Hematopoietic multipotent progenitor cell (in vitro differentiated cells): ENCODE results near the gene VAV2. TPM values are rescaled to one million over a fixed set of nuclear protein-coding genes. Genes with fewer than 3 reads are reported as not detected.
A peak's percentile ranks its signal among the peaks of the same experiment; 100 is the strongest.

Experiments used
- DNase-seq, 3 donors: peaks; one replicate each; pipeline ENCODE4 v3.0.0-alpha.2; 2011 to 2015; ENCODE audit warnings: low read depth in 2 of 3, low spot score in 2 of 3
- total RNA-seq: library from RNA; depleted of rRNA; stranded (reverse); fragments of >200 nt; gene quantifications from one replicate; pipeline ENCODE4 v1.2.3, GENCODE V29; 2012

The VAV2 gene
- total RNA-seq, 1 donor, result 2.2 TPM

DNA sequence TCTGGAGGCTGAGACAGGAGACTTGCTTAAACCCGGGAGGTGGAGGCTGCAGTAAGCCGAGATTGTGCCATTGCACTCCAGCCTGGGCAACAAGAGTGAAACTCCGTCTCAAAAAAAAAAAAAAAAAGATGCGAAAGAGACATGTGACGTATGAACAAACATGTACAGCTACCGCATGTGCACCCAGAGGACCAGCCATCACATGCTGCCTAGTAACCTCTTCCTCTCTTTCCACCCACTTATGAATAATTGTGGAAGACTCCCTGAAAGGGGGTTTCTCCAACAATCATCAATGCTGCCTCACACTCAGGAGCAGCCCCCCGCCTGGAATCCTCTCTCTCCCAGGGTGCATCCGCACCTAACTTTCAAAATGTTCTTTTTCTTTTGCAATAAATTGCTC is 256.2 kb downstream of the VAV2 start:
- no peak for DNase-seq

- no peak for DNase-seq
These were observed 256.7 kb downstream of the VAV2 start for GRCh38 chr9:133735415-133735775.

GRCh38 chr9:133734590-133735414 is 257.3 kb downstream of the VAV2 start:
- DNase-seq, result no peak

DNA sequence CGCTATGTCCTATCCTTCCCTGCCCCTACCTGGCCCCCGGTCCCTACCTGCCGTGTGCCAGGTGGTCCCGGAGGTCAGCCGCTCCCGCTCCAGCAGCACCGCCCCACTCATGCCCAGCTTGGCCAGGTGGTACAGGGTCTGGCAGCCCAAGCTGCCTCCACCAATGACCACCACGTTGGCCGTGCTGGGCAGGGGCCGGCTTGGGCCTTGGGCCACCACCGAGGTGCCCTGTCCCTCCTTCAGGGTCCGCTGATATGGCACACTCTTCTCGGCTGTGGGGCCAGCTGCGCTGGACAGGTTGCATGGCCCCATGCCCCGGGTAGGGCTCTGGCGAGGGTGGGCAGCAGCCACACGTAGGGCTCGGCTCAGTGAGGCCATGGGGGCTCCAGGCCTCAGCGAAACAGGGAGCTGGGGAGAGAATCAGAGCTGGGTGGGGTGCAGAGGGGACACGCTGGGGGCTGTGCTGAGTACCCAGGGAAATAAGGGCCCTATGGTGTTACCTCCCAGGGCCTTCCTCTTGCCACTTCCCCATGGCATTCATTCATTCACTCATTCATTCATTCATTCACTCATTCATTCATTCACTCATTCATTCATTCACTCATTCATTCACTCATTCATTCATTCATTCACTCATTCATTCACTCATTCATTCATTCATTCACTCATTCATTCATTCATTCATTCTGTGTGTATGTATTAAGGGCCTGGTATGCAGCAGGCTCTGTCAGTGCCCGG is 258.2 kb downstream of the VAV2 start:
- no peak for DNase-seq

GRCh38 chr9:133733421-133733795 is 258.7 kb downstream of the VAV2 start:
- DNase-seq, result no peak

- no peak for DNase-seq
These were observed 259.3 kb downstream of the VAV2 start for GRCh38 chr9:133732639-133733408.

GRCh38 chr9:133731876-133732638 is 260.1 kb downstream of the VAV2 start:
- DNase-seq, result no peak

- no peak for DNase-seq
These were observed 261.0 kb downstream of the VAV2 start for GRCh38 chr9:133730994-133731715.

- no peak for DNase-seq
These were observed 262.4 kb downstream of the VAV2 start for GRCh38 chr9:133729617-133730281.

GRCh38 chr9:133728856-133729616 is 263.1 kb downstream of the VAV2 start:
- DNase-seq, result no peak

GRCh38 chr9:133727876-133728441 is 264.2 kb downstream of the VAV2 start:
- no peak for DNase-seq

GRCh38 chr9:133727277-133727875 is 264.7 kb downstream of the VAV2 start:
- DNase-seq, result no peak

DNA sequence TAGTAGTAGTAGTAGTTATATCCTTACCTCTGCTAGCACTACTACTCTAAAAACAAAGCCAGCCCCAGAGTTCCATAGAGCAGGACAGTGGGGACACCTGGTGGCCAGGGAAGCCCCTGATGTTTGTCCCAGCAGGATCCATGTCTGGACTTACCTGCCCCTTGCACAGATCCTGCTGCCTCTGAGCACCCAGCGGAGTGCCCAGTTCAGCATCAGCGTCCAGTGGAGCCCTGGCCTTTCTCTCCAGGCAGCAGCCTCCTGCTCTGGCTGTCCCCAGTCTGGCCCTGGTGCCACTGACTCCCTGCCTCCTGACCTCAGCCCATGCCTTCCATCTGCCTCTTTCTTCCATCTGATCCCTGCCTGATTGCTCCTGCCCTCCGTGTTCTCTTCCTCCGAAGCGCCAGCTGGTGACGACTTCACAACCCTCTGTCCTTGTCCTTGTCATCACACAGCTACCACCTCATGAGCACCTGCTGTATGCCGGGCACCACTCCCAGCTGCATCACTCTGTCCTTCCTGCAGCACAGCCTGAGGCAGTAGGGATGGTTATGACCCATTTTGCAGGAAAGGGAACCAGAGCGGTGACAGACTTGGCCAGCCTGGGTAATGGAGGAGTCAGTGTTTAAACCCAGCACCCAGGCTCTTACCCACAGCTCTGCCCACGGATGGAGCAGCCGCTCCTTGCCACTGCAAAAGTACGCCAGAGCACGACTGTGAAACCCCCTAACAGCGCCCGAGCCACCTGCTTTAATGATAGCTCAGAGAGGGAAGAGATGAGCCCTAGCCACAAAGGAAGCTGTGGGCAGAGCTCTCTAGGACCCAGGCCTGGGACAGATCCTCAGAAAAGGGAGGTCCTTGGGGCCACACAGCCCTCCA is 265.5 kb downstream of the VAV2 start:
- DNase-seq, result peak in 2 of 3 donors; percentile 46 to 69

DNA sequence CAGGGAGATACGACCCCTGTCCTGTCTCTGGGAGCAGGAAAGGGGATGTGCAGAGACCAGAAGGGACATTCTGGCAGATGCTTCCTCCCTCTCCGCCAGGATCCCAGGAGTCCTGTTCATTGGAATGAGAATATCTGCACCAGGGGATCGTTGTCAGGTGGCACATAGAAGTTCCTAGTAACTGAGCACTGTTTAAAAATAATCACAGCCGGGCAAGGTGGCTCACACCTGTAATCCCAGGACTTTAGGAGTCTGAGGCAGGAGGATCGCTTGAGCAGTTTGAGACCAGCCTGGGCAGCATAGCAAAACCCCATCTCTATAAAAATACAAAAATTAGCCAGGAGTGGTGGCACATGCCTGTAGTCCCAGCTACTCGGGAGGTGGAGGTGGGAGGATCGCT is 266.2 kb downstream of the VAV2 start:
- no peak for DNase-seq

DNA sequence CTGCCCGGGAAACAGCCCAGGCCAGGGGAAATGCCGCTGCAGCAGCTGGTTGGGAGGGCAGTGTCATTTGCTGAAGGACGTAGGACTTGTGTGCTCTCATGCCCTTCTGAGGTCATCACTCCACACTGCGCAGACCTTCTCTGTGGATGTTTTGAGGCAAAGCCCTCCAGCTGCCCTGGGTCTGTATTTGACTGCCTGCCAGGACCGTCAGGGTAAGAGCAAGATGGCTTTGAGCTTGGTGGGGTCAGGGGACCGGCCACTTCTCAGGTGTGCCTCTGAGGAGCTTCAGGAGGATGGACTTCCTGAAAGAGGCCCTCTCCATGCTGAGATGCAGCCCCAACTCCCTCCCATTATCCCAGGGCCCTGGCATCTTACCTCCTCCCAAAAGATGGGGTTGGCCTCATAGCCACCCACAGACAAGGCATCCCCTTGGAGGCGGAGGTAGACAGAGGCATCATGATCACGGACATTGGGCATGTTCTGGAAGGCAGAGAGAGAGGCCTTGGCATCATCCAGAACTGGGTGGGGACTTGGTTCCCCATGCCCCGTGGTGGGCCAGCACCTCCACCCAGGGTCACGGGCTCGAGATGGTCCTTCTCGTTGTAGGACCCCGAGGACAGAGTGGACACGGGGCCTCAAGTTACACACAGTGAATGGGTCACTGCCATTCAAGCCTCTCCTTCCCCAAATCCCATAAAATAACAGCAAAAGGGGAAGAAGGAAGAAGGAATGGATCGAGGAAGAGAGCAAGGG is 273.4 kb downstream of the VAV2 start:
- DNase-seq, result no peak
